Measurements from ENCODE around the gene GPR27.

Gene GPR27, protein sequence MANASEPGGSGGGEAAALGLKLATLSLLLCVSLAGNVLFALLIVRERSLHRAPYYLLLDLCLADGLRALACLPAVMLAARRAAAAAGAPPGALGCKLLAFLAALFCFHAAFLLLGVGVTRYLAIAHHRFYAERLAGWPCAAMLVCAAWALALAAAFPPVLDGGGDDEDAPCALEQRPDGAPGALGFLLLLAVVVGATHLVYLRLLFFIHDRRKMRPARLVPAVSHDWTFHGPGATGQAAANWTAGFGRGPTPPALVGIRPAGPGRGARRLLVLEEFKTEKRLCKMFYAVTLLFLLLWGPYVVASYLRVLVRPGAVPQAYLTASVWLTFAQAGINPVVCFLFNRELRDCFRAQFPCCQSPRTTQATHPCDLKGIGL

DNA sequence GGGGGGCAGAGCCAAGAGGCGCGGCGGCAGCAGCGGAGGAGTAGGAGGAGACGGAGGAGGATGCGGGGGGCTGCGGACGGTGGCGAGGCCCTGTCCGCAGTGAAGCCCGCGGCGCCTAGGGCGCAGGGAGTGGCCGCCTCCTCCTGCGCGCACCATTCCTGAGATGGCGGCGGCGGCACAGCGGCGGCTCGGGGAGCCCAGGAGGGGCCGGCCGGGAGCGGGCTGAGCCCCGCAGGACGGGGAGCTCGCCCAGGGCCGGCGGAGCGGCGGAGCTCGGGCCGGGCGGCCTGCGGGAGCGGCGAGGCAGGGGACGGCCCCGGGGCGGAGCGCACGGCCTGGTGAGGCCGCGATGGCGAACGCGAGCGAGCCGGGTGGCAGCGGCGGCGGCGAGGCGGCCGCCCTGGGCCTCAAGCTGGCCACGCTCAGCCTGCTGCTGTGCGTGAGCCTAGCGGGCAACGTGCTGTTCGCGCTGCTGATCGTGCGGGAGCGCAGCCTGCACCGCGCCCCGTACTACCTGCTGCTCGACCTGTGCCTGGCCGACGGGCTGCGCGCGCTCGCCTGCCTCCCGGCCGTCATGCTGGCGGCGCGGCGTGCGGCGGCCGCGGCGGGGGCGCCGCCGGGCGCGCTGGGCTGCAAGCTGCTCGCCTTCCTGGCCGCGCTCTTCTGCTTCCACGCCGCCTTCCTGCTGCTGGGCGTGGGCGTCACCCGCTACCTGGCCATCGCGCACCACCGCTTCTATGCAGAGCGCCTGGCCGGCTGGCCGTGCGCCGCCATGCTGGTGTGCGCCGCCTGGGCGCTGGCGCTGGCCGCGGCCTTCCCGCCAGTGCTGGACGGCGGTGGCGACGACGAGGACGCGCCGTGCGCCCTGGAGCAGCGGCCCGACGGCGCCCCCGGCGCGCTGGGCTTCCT is at the start of gene GPR27:
Gene GPR27 (plus strand): TSS at position 155 of the 909 bp plus-strand sequence. CDS start 195 bp downstream, at position 350.
- no peak for DNase-seq

DNA sequence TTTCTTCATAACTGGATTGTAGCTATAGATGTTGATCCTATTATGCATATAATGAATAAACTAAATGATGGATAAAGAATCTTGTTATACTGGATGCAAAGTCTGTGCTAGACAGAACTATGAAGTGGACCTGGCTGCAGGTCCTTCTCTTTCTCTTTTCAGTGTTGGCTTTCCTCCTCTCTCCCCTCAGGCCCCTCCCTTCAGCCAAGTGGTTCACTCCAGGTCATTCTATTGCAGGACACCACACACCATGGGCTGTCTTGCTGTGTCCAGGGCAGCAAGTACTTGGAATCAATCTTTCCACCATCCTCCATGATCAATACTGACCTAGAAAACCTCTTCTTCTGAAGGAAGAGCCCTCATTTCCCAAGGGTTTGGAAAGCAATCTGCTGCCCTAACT is 48.7 kb upstream of the GPR27 start:
- no peak for DNase-seq

DNA sequence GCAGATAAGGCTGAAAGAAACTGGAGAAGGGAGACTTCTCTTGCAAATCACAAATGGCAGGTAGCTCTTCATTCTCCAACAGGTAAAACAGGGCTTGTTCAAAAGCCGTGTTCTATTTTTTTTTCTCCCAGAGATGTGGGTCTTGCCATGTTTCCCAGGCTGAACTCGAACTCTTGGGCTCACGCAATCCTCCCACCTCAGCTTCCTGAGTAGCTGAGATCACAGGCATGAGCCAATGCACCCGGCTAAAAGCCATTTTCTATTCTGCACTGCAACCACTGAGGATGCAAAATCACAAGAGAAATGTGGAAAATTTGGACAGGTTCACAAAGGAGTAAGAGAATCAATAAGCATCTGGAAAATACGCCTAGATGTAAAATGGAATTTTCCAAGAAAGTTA is 48.0 kb upstream of the GPR27 start:
- no peak for DNase-seq

DNA sequence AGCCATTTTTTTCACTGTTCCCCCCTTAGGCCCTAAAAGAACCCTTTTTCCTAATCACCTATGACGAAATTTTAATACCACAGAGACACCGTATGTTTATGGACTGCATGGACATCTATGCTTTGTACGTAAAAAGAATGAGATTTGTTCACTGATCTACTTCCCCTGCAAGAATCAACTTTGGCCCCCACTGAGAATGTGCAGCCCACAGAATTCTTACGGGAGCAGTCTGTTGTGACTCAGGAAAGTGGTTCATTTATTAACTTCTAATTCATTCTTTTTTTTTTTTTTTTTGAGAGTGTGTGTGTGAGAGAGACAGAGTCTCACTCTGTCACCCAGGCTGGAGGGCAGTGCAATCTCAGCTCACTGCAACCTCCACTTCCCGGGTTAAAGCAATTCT is 46.1 kb upstream of the GPR27 start:
- no peak for DNase-seq

DNA sequence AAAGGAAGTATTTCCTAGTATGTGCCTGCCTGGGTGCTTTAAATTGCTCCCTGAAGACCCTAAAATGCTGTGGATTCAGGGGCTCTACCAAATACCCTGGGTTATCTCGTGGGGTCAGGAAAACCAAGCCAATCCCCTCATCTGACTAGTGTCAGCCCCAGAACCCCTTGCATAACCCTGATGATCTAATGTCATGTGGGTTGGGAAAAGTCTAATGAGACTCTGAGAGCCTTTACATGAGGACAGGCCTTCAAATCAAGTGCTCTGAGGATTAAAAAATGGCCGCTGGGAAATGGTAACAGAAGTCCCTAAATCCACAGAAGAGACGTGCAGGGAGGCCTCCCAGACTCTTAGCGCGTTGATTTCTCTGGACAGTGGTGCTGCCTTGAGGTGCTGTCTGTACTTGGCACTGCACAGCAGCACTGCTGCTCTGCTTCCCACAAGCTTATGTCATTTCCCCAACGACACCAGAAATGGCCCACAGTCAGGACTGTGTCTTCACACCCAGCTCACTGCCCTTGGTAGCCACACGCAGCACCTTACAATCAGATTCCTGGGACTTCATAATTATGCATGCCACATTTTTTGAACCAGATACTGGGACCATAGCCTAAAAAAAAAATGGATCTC is 45.1 kb upstream of the GPR27 start:
- DNase-seq = no peak

DNA sequence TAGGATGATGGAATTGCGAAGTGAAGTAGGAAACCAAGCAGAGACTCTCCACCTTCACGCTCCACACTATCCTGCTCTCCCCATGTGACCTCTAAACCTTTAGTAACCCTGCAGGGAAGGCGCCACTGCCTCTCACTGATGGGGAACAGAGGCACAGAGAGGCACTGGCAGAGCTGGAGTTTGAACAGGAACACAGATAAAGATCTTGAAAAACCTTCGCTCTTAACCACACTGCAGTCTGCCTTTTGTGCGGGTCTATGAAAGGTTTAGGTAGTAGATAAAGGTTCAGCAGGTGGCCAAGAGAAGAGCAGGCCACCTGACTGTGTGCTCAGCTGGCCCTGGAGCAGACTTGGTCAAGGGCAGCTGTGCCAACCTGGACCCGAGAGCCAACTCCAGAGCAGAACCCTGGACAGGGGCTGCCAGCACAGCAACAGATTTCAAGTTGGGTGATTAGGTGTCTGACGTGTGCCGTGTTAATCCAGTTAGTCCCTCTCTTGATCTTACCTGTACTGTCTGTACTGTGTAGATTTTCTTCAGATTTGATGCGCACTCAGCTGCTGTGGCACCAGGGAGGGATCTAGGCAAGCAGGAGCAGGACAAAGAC is 43.6 kb upstream of the GPR27 start:
- no peak for DNase-seq

DNA sequence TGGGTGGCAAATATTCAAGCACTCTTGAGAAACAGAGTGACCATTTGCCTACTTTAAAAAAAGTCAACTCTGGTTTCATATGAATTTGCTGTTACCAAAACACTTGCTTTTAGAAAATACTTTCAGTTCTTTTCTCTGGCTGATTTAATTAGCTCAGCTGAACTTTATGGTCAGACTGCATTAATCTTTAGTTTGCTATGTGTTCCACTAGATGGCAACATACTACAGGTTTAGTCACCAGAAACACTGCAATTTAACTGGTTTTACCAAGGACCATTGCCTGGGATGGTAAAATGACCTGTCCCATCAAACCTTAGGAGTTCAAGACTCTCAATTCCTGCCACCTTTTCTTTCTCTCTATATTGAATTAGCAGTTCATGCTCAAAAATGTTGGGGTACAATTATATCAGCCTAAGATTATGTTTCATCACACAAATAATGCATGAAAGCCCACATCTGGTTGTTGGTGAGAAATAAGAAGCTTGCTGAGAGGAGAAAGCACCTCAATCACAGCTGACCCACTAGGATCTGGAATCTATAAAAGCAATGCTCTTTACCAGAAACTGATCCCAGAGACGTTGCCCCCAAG is 42.7 kb upstream of the GPR27 start:
- peak; percentile 23 for DNase-seq

DNA sequence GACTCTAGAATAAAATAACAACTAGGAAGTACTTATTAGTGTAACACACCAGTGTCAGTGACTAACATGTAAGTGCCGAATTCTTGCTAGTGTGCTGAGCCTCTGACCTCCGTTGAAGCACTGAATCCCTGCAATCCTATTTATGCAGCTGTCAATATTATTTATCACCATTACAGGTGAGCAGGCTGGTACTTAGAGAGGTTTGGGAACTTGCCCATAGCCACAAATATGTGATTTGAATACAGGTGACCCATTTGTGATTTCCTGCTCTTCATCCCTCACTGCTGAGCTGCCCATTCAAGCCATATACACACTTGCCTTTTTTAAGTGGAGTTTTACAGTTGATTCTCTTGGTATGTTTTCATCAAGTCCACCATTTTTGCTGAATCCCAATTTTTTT is 40.6 kb upstream of the GPR27 start:
- peak; percentile 88 for DNase-seq

DNA sequence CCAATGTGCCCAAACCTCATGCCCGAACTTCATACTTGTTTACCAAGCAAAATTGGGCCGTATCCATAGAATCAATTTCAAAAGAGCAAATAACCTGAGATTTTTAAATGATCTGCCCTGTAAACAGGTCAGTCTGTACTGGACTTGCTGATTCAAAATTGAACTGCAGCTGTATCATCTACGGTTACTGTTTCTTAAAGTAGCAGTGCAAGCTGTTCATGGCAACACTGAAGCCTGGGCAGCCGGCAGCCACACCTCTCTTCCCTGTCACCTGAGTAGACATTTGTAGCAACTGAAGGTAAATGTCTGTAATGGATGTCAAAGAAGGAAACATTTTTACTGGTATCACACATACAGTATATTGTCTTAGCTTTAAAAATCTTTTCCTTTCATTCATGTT is 39.1 kb upstream of the GPR27 start:
- no peak for DNase-seq

DNA sequence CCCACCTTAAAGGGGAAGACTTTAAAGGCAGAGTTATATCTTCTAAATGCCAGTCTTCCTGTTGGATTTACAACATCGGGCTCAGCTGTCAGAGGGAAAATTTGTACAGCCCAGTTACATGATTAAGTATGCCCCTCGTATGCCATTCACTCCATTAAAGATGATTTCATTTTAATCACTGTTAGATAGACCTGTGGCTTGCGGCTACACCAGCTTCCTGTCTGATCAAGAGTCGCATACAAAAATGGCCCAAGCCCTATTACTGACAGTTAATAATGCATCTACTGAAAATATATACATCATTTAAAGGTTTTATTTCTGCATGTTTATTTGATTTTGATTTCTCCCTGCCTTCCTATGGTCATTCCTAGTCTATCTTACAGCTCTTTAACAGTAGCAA is 35.6 kb upstream of the GPR27 start:
- DNase-seq = no peak

DNA sequence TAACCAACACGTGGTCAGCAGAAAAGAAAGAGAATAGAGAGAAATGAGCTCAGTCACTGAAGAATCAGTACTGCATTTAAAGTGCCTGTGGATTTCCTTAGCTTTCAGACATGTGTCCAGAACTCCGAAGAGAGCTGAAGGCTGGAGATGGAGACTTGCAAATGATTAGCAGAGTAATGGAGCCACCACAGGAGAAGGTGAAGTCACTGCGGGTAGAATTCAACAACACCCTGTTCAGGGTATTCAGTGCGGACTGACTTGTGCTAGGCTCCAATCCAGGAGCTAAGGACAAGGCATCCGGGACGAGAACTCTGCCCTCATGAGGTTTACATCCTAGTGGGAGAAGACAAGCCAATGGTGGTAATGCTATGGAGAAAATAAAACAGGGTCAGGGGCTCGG is 32.7 kb upstream of the GPR27 start:
- no peak for DNase-seq

DNA sequence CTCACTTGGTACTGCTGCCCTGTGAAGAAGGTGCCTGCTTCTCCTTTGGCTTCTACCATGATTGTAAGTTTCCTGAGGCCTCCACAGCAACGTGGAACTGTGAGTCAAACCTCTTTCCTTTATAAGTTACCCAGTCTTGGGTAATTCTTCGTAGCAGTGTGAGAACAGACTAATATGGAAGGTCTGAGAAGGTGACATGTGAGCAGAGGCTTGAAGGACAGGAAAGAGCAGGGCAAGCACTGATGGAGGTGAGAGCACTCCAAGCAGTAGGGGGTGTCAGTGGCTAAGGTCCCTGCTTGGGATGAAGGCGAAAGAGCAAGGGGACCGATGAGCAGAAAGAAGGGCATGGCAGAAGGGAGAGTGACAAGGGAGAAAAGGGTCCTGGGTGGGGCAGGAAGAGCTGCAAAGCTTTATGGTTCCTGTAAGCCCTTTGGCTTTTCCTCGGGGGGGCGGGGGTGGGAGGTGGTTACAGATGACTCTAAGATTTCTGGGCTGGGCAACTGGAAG is 32.0 kb upstream of the GPR27 start:
- no peak for DNase-seq

DNA sequence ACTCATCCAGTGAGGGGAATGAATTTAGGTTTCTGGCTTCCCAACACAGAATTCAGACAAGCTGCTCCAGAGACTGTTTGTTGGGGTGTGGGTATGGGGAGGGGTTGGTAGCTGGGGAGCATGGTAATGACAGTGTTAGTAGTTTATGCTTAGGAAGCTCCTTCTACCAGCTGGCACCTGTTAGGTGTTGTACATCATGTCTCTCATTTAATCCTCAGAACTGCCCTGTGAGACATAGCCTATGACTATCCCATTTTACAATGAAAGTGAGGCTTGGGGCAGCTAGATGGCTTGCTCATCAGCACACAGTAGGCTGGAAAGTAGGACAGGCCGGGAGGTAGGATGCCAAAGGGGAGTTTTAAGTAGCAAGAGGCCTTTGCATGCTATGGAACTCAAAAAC is 31.0 kb upstream of the GPR27 start:
- DNase-seq = no peak

DNA sequence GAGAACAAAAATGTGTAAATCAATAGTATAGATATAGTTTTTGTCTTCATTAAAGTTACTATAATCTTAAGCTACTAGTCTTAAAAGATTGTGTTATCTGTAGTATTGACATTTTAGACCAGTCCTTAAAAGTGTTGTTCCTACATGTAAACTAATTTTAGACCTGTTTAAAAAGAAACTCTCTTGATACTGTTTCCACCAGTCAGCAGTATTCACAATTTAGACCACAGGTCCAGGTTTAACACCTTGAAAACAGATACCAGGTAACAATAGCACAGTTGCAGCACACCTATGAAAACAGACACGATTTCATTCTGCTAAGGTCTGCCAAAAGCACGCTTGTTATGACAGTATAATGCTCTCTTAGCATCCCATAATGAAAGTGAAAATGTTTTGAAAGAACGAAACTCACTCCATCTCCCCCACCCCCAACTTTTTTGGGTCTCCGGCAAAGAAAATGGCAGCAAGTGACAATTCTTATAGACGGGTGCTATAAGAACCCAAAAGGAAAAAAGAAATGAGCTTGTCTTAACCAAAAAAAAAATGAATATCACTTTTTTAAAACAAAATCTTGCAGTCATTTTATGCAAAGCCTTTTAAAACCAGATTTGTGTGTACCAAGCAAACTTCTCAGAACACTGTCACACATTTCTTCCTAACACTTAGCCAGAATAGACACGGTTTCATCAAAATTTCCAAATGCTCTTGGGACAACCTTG is 30.0 kb upstream of the GPR27 start:
- no peak for DNase-seq

DNA sequence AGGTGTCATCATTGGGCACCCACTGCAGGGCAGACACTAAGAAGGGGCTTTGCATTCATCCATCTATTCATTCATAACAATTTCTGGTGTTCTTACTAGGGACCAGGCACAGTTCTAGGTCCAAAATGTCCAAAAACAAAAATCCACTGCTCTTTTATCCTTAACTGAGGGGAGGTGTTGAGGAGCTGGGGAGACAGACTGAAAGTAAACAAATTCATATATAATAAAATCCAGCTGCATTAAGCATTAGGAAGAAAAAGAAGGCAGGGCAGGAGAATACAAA is 29.5 kb upstream of the GPR27 start:
- DNase-seq = no peak

DNA sequence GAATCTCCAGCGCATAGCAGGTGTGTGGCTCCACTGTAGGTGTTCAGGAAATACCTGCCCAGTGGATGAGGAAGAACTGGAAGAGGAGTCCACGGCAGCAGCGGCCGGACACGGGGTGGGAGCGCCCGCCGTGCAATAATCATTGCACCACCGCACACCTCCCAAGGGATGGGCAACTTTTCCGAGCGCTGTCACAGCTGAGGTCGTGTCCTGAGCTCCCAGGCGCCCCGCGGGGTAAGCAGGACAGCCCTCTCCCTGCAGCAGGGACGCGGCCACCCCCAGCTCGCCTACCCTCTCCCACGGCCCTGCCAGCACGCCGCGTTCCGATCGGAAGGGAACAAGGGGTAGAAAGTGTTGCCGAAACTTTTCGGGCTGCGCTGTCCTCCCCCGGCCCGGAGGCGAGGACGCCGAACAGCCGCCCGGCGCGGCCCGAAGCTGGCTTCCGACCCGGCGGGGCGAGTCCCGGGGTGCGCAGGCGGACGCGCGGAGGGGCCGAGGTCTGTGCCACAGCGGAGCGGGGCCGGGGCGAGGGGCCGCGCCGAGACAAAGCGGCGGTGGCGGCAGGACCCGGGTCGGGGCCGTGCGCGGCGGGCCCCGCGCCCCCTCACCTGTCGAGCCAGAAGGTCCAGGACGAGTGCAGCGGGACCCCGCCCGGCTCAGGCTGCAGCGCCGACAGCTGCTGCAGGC is 28.9 kb upstream of the GPR27 start:
- peak; percentile 3 for DNase-seq

DNA sequence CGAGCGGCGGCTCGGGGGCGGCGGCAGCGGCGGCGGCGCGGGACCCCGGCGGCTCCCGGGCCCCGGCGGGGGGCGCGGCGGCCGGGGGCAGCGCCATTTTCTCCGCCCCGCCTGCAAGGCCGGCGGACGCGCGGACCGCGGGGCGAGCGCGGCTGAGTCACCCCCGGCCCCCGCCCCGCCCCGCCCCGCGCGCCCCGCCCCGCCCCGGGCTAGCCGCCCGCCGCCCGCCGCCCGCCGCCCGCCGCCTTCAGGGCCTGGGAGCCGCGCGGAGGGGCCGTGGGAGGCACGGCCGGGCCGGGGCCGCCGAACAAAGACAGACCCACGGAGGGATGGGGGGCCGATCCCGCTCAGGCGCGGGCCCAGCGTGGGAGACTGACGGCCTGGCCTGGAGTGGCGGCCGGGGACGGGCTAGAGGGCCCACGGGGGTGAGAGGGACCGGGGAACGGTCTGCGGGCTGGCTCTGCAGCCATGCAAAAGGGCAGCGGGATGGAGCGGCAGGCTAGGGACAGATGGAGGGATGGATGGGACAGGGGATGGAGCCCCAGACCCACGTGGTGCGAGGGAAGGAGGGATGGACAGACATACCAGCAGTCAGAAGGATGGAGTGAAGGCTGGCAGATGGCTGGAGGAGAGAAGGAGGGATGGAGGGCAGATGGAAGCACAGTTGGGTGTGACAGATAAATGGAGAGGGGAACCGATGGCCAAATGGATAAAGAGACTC is 28.2 kb upstream of the GPR27 start, which contains the start of gene EIF4E3:
Gene EIF4E3 (minus strand): TSS at position 132 of the 721 bp plus-strand sequence. CDS start 35 bp downstream, at position 97.
- DNase-seq = no peak

DNA sequence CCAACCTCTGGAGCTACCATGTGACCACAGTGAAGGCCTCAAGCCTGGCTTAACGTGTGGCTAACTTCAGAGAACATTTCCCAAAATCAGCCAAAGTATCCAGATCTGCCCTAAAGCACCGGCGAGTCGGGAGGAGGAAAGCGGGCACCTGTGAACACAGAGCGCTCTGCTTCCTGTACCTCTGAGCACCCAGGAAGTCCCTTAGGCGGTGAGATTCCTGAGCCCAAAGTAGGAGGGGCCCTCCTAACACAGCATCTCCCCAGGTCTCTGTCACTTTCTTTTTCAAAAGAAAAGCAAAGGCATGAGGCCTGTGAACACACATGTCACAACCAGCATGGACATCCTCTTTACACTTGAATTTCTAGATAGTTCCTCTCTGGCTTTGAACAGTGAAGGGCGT is 27.5 kb upstream of the GPR27 start:
- no peak for DNase-seq

DNA sequence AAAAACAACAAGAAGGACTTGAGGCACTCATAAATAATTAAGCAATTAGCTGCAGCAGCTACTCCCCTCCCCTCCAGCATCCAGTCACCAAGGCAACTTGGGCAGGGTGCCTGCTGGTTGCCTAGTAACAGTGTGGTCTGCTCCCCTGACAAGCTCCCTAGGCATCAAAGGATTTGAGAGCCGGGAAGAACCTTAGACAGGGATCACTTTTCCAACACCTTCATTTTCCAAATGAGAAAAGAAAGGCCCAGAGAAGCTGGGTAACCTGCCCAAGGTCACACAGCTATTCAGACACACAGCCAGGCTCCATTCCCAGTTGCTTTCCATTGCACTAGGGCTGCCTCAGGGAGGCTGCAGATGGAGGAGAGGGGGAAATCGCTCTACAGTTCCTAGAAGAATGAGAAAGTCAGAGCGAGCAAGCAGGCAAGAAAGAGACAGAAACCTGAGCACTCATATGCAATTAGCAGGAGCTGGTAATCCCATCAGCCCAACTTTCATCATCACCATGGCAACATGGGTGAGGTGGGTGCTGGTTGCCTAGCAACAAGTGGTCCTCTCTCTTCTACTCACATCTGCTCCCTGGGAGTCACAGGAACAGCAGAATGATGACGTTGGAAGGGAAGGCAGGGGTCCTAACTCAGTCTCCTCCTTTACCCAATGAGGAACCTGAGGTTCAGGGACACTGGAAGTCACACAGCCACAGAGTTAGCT is 24.9 kb upstream of the GPR27 start:
- DNase-seq = peak; percentile 22

DNA sequence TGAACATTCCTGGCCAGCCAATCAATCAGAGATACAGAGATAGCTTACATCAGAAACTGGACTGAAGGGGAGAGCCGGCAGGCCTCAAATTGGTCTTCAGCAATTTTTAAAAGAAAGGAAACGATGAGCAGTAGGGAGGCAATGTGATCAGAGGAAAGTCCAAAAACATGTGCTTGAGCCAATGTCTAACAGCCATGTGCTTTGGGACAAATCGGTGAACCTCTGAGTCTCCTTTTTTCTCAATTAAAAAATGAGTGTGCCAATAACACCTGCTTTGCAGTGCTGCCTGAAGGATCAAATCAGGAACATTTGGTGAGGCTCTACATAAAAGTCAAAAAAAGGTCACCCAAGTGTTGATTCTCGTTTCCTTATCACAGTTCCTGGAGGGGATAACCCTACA is 21.0 kb upstream of the GPR27 start:
- no peak for DNase-seq
